Activated CD4-positive, alpha-beta T cell treated with anti-CD3 and anti-CD28 coated beads, Interleukin-2, Interleukin-6, amounts not matched to agents 100 ng/mL and 50 ng/mL, durations not matched to agents 16 hours and 8 hours (primary cell): ENCODE results near the gene GP5.

ENCODE experiments used
- DNase-seq: peaks from one replicate; pipeline ENCODE4 v3.0.0-alpha.2; 2020

The GP5 gene

GRCh38 chr3:194396859-194397756 is 2.0 kb downstream of the GP5 start:
- DNase-seq = peak; percentile 34

- no peak for DNase-seq
These were observed 2.6 kb downstream of the GP5 start for GRCh38 chr3:194396539-194396858.

GRCh38 chr3:194395778-194396538 is 3.1 kb downstream of the GP5 start:
- peak; percentile 68 for DNase-seq

GRCh38 chr3:194395212-194395611 is 3.9 kb downstream of the GP5 start:
- DNase-seq = peak; percentile 54

- DNase-seq = no peak
These were observed 6.5 kb downstream of the GP5 start for GRCh38 chr3:194392576-194392975.

- DNase-seq = no peak
These were observed 8.2 kb downstream of the GP5 start for GRCh38 chr3:194390835-194391234.

GRCh38 chr3:194389269-194389668 is 9.8 kb downstream of the GP5 start:
- DNase-seq = no peak

GRCh38 chr3:194387926-194388418 is 11.1 kb downstream of the GP5 start:
- DNase-seq = no peak

GRCh38 chr3:194387276-194387675 is 11.8 kb downstream of the GP5 start:
- DNase-seq = no peak

- DNase-seq = no peak
These were observed 12.4 kb downstream of the GP5 start for GRCh38 chr3:194386648-194387047.

- DNase-seq = no peak
These were observed 13.0 kb downstream of the GP5 start for GRCh38 chr3:194386066-194386465.

GRCh38 chr3:194384569-194385001 is 14.5 kb downstream of the GP5 start:
- no peak for DNase-seq

GRCh38 chr3:194384156-194384555 is 14.9 kb downstream of the GP5 start:
- DNase-seq = no peak

- no peak for DNase-seq
These were observed 15.7 kb downstream of the GP5 start for GRCh38 chr3:194383276-194383940.

GRCh38 chr3:194382892-194383223 is 16.2 kb downstream of the GP5 start:
- DNase-seq = no peak

GRCh38 chr3:194382196-194382891 is 16.7 kb downstream of the GP5 start:
- no peak for DNase-seq

GRCh38 chr3:194381460-194381875 is 17.6 kb downstream of the GP5 start:
- no peak for DNase-seq

- no peak for DNase-seq
These were observed 18.7 kb downstream of the GP5 start for GRCh38 chr3:194380326-194380725.

- no peak for DNase-seq
These were observed 19.4 kb downstream of the GP5 start for GRCh38 chr3:194379651-194380050.

- DNase-seq = no peak
These were observed 19.8 kb downstream of the GP5 start for GRCh38 chr3:194379231-194379630.

- no peak for DNase-seq
These were observed 21.4 kb downstream of the GP5 start for GRCh38 chr3:194377708-194378107.

- no peak for DNase-seq
These were observed 22.9 kb downstream of the GP5 start for GRCh38 chr3:194376241-194376560.
